Measurements from ENCODE around the gene SHANK3.
"Not testable (repeated sequence)": the region's sequence is repeated elsewhere in the genome, so short reads cannot be mapped to it uniquely, and the experiment has no call there.

SHANK3 gene

GRCh38 chr22:50657925-50658324 lies 14.7 kb upstream of the SHANK3 start:
- Histone ChIP-seq H3K4me1 (ENCODE audit: control insufficient read depth, insufficient read depth, low read length) (no peaks in the 10 kb centered on the region), H3K36me3 (ENCODE audit: control insufficient read depth in 2 of 2, insufficient read depth in 1 of 2, low read length in 2 of 2) (no peaks in the 10 kb centered on the region), H3K9me3 (ENCODE audit: control insufficient read depth, insufficient read depth, low read depth, low read length) (no peaks in the 10 kb centered on the region), H3K27ac (ENCODE audit: extremely low read depth, low read depth, low read length) (no peak overlapping the region), H3K4me3 (ENCODE audit: low read depth, low read length) (no peak overlapping the region)
- ChIA-PET POLR2A (interaction anchor here (1.1 kb wide), 1 partner anchor 12 kb away, joined by 3 read pairs; no protein-coding TSS in a partner anchor), CTCF (no interaction called here)
- TF ChIP-seq ATF2 (tag by site-specific recombination; IDR thresholded peaks at IDR 0.05; ENCODE audit: low read depth) (no peak), KLF16 (tag by site-specific recombination; IDR thresholded peaks at IDR 0.05) (no peak), ZNF146 (tag by site-specific recombination; IDR thresholded peaks at IDR 0.05) (no peak), ZNF133 (tag by site-specific recombination; IDR thresholded peaks at IDR 0.05) (no peak), ZFP41 (tag by site-specific recombination; IDR thresholded peaks at IDR 0.05; ENCODE audit: borderline replicate concordance) (no peak), EGR2 (tag by site-specific recombination; IDR thresholded peaks at IDR 0.05; ENCODE audit: low read depth) (no peak), MYNN (tag by site-specific recombination; IDR thresholded peaks at IDR 0.05; ENCODE audit: borderline replicate concordance) (no peak), ZNF548 (tag by site-specific recombination; IDR thresholded peaks at IDR 0.05) (no peak), ZNF416 (tag by site-specific recombination; IDR thresholded peaks at IDR 0.05) (no peak), ZSCAN16 (tag by site-specific recombination; IDR thresholded peaks at IDR 0.05) (no peak), TCF7L2 (IDR thresholded peaks at IDR 0.05; ENCODE audit: borderline replicate concordance, low read depth, low read length) (no peak), REST (tag by site-specific recombination; IDR thresholded peaks at IDR 0.05) (no peak), ZNF664 (tag by site-specific recombination; IDR thresholded peaks at IDR 0.05) (no peak), HIC1 (tag by site-specific recombination; IDR thresholded peaks at IDR 0.05) (no peak), ZNF311 (tag by site-specific recombination; IDR thresholded peaks at IDR 0.05; ENCODE audit: borderline replicate concordance) (no peak), ZNF510 (tag by site-specific recombination; IDR thresholded peaks at IDR 0.05; ENCODE audit: insufficient replicate concordance) (no peak), ZNF558 (tag by site-specific recombination; IDR thresholded peaks at IDR 0.05) (no peak), ZNF112 (tag by site-specific recombination; IDR thresholded peaks at IDR 0.05) (no peak), SCRT2 (tag by site-specific recombination; IDR thresholded peaks at IDR 0.05) (no peak)

- CTCF ChIA-PET; POLR2A ChIA-PET; H3K4me1 ChIP-seq (ENCODE audit: control insufficient read depth, insufficient read depth, low read length); H3K9me3 ChIP-seq (ENCODE audit: control insufficient read depth, insufficient read depth, low read depth, low read length); H3K4me3 ChIP-seq (ENCODE audit: low read depth, low read length); H3K36me3 ChIP-seq (ENCODE audit: control insufficient read depth in 2 of 2, insufficient read depth in 1 of 2, low read length in 2 of 2); H3K27ac ChIP-seq (ENCODE audit: extremely low read depth, low read depth, low read length): not testable (repeated sequence)
Observed at GRCh38 chr22:50659711-50660110, 12.9 kb upstream of the SHANK3 start.
